GM20000 (cell line): ENCODE results near the gene TAF8.

Experiments
- DNase-seq: peaks from one replicate; pipeline ENCODE4 v3.0.0; 2012; ENCODE audit warnings: low spot score
- TF ChIP-seq, protein P1 (sequence below): IDR thresholded peaks from 2 replicates; pipeline ENCODE4 v1.5.1; 2012; ENCODE audit warnings: mild to moderate bottlenecking, control low read depth; ENCODE audit errors: extremely low read depth, missing control alignments

The TAF8 gene

GRCh38 chr6:42110683-42111082 lies 60.4 kb downstream of the TAF8 start:
- TF ChIP-seq, protein P1, sequence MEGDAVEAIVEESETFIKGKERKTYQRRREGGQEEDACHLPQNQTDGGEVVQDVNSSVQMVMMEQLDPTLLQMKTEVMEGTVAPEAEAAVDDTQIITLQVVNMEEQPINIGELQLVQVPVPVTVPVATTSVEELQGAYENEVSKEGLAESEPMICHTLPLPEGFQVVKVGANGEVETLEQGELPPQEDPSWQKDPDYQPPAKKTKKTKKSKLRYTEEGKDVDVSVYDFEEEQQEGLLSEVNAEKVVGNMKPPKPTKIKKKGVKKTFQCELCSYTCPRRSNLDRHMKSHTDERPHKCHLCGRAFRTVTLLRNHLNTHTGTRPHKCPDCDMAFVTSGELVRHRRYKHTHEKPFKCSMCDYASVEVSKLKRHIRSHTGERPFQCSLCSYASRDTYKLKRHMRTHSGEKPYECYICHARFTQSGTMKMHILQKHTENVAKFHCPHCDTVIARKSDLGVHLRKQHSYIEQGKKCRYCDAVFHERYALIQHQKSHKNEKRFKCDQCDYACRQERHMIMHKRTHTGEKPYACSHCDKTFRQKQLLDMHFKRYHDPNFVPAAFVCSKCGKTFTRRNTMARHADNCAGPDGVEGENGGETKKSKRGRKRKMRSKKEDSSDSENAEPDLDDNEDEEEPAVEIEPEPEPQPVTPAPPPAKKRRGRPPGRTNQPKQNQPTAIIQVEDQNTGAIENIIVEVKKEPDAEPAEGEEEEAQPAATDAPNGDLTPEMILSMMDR: no peak
- no peak for DNase-seq

DNA sequence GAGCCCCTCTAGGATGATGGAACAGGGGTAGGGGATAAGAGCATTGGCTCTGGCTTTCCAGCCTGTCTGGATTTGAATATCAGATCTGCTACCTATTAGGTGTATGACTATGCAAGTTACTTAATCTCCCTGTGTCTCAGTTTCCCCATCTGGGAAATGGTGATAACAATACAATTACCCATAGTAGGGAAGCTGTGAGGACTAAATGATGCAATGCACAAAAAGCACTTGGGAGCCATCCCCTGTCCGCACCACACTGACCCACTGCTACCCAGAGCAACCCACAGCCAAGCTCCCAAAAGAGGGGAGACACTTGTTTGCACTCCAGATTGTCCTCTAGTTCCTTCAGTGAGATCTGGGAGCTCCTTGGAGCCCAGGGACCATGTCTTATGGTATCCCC lies 62.0 kb downstream of the TAF8 start:
- TF ChIP-seq, protein P1: no peak
- DNase-seq: no peak

DNA sequence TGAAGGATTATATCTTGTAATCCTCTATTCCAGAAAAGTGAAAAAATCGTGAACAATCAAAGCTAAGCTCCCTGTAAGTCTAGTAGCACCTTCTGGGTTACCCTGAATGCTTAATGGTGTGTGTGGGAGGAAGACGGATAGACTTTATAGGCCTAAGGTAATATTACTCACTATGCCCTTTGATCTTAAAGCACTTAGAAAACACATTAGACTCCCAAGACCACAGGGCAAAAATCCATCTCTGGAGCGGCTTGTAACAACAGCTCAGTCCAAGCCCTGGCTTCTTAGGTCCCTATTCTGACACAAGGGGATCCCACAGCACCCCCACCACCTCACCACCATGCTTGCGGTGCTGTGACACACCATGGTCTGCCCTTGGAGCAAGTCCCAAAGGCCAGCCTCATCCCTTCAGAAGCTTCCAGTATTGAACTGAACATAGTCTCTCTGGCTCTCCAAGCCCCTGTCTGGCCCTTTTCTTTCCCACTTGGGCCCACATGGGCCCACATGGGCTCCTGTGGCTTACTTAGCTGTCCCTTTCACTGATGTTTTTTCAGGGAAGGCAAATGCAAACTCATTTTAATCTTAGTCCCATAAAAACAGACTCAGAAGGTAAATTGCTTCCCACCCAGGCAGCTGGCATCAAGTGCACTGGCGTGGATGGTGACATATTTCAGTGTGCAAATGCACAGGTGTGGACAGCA lies 63.8 kb downstream of the TAF8 start:
- no peak for DNase-seq
- TF ChIP-seq, protein P1: no peak

GRCh38 chr6:42117843-42118161 lies 67.5 kb downstream of the TAF8 start:
- TF ChIP-seq, protein P1: no peak
- DNase-seq: no peak

DNA sequence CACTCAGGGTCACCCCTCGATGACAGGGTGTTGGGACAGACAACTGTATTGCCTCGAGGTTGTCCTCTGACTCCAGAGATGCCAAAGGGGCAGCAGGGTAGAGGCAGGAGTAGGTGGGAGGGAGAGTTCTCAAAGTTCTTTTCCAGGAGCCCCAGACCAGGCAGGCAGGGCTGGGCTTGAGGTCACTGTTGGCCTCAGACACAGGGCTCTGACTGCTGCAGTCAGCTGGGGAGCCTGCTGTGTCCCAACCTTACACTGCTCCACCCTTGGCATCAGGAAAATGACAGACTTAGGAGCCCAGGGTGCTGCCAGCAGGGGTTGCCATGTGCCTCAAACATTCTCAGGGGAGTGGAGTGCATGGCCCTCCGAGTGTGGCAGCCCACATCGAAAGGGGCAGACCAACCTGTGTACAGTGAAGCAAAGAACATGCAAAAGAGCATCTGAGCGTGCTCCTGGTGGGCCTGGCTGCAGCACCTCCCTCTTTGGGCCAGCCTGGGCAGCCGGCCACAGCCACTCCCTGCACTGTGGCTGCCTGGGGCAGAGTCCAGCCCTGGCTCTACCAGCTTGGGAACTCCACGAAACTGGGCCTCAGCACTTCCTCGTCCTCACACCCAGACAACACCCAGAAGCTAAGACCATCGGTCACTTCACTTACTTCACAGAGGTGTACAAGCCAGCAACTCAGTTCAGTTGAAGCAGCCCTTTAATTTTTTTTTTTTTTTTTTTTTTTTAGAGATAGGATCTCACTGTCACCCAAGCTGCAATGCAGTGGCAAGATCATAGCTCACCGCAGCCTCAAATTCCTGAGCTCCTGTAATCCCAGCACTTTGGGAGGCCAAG lies 68.1 kb downstream of the TAF8 start:
- TF ChIP-seq, protein P1: no peak
- no peak for DNase-seq

GRCh38 chr6:42120895-42121865 lies 70.9 kb downstream of the TAF8 start:
- DNase-seq: no peak
- TF ChIP-seq, protein P1: no peak
